Measurements from ENCODE around the gene FHAD1. TPM values are rescaled to one million over a fixed set of nuclear protein-coding genes. Genes with fewer than 3 reads are reported as not detected.

Gene FHAD1
- total and polyA plus RNA-seq, 2 donors (not counting 1 experiment from before 2014, with no cell fraction given): not detected

DNA sequence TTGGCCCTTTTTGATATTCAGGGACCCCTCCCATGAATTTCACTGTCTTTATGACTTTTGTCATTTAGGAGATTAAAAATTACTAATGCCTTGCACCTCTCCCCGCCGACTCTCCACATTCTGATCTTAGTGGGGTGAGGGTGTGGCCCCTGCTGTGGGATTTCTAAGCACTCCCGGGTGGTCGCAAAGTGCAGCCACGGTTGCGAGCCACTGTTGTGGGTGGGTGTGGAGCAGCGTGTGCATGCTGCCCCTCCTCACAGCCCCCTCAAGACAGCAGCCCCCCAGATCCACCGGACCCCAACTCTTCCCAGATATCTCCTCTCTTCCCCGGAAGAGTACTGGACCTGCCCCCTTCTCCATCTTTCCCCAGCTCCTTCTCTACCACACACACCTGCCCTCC is 96.1 kb downstream of the FHAD1 start:
- Histone ChIP-seq H3K27ac (ENCODE audit: low read length in 2 of 2) (no peak overlapping the region), H3K4me2 (replicated peaks; ENCODE audit: low read depth, low read length, poor library complexity, severe bottlenecking) (no peak overlapping the region), H3K79me2 (ENCODE audit: control insufficient read depth, insufficient read depth, low read length) (no peaks in the 10 kb centered on the region), H3K9ac (ENCODE audit: low read length) (no peak overlapping the region), H3K4me3 (ENCODE audit: control extremely low read depth in 1 of 5, extremely low read depth in 1 of 5, insufficient read depth in 1 of 5, low read depth in 2 of 5, low read length in 4 of 5) (no peak overlapping the region), H3K27me3 (replicated peaks in 1 of 4; ENCODE audit: control extremely low read depth in 1 of 4, control insufficient read depth in 3 of 4, insufficient read depth in 4 of 4, low read length in 3 of 4) (peaks cover 0 to 10% (median 3%) of the 10 kb centered on the region in 4 experiments), H3K9me3 (ENCODE audit: control extremely low read depth in 1 of 3, control insufficient read depth in 2 of 3, insufficient read depth in 1 of 3, low read length in 2 of 3) (no peaks in the 10 kb centered on the region), H3K4me1 (ENCODE audit: control insufficient read depth in 2 of 2, insufficient read depth in 2 of 2, low read length in 2 of 2) (peaks cover 5 to 15% of the 10 kb centered on the region in 2 donors), H3K36me3 (replicated peaks in 1 of 2; ENCODE audit: control extremely low read depth in 1 of 2, control insufficient read depth in 1 of 2, extremely low read depth in 1 of 2, insufficient read depth in 2 of 2, low read length in 1 of 2) (no peaks in the 10 kb centered on the region), H4K20me1 (ENCODE audit: control insufficient read depth, insufficient read depth, low read length, poor library complexity, severe bottlenecking) (no peaks in the 10 kb centered on the region), H2AFZ (ENCODE audit: insufficient read depth, low read depth, low read length, poor library complexity, severe bottlenecking) (no peak overlapping the region)
- Mint-ChIP-seq H3K27me3 (peaks cover 52% of the 10 kb centered on the region), H3K27ac (no peak overlapping the region), H3K4me1 (peaks cover 12% of the 10 kb centered on the region), H3K9me3 (ENCODE audit: insufficient read depth) (no peaks in the 10 kb centered on the region), H3K4me3 (no peak overlapping the region)
- POLR2A ChIA-PET: no interaction called here
- 100% methylated on average over 2 of the region's 9 CpGs for WGBS (ENCODE audit: insufficient coverage)
- DNase-seq (no peak), ATAC-seq (ENCODE audit: low read depth) (no peak)
- intact Hi-C loops (cut with micrococcal nuclease): no loop called here
- CTCF ChIA-PET: interaction anchor here (2.6 kb wide), 1 partner anchor 20 kb away, joined by 10 read pairs; no protein-coding TSS in a partner anchor
- TF ChIP-seq, protein P1, sequence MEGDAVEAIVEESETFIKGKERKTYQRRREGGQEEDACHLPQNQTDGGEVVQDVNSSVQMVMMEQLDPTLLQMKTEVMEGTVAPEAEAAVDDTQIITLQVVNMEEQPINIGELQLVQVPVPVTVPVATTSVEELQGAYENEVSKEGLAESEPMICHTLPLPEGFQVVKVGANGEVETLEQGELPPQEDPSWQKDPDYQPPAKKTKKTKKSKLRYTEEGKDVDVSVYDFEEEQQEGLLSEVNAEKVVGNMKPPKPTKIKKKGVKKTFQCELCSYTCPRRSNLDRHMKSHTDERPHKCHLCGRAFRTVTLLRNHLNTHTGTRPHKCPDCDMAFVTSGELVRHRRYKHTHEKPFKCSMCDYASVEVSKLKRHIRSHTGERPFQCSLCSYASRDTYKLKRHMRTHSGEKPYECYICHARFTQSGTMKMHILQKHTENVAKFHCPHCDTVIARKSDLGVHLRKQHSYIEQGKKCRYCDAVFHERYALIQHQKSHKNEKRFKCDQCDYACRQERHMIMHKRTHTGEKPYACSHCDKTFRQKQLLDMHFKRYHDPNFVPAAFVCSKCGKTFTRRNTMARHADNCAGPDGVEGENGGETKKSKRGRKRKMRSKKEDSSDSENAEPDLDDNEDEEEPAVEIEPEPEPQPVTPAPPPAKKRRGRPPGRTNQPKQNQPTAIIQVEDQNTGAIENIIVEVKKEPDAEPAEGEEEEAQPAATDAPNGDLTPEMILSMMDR (IDR thresholded peaks at IDR 0.05): no peak
- no peak for TF ChIP-seq EZH2 (IDR thresholded peaks at IDR 0.05; ENCODE audit: borderline replicate concordance, insufficient read depth, low read depth, low read length, poor library complexity, severe bottlenecking)

DNA sequence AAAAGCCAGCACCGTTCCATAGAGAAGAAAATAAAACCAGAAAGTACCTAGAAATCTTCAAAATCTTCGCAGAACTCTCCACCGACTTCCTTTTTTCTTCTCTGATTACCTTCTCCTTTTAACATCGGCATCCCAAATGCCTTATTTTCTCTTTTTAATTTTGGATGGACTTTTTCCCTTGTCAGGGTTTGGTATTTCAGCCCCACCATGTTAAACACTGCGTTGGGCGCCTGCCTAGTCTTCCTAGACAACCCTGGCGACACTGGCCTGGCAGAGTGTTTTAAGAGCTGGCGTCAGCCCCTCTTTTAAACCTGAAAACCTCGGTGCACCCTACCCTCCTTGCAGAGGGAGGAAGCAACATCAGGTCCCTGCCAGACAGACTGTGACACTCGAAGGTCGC is 96.7 kb downstream of the FHAD1 start:
- intact Hi-C loops (cut with micrococcal nuclease): no loop called here
- no peak overlapping the region for H3K27ac Mint-ChIP-seq

More for the DNA sequence above, 96.7 kb downstream of the FHAD1 start:
- DNase-seq (no peak), ATAC-seq (ENCODE audit: low read depth) (no peak)
- no peak overlapping the region for H3K4me2 ChIP-seq (replicated peaks; ENCODE audit: low read depth, low read length, poor library complexity, severe bottlenecking)
- H3K27ac ChIP-seq (ENCODE audit: low read length in 2 of 2): no peak overlapping the region
- Mint-ChIP-seq H3K27me3 (peaks cover 47% of the 10 kb centered on the region), H3K4me1 (peaks cover 12% of the 10 kb centered on the region), H3K9me3 (ENCODE audit: insufficient read depth) (no peaks in the 10 kb centered on the region), H3K4me3 (no peak overlapping the region)
- H3K27me3 ChIP-seq (replicated peaks in 1 of 4; ENCODE audit: control extremely low read depth in 1 of 4, control insufficient read depth in 3 of 4, insufficient read depth in 4 of 4, low read length in 3 of 4): peaks cover 0 to 10% (median 3%) of the 10 kb centered on the region in 4 experiments
- no peak overlapping the region for H2AFZ ChIP-seq (ENCODE audit: insufficient read depth, low read depth, low read length, poor library complexity, severe bottlenecking)
- TF ChIP-seq EZH2 (IDR thresholded peaks at IDR 0.05; ENCODE audit: borderline replicate concordance, insufficient read depth, low read depth, low read length, poor library complexity, severe bottlenecking): no peak
- TF ChIP-seq, protein P1 (IDR thresholded peaks at IDR 0.05): no peak
- whole genome bisulfite sequencing (ENCODE audit: insufficient coverage): 43% methylated on average over 9 of the region's 11 CpGs
- H3K4me3 ChIP-seq (ENCODE audit: control extremely low read depth in 1 of 5, extremely low read depth in 1 of 5, insufficient read depth in 1 of 5, low read depth in 2 of 5, low read length in 4 of 5): no peak overlapping the region
- ChIA-PET POLR2A (no interaction called here), CTCF (interaction anchor here (2.6 kb wide), 1 partner anchor 20 kb away, joined by 10 read pairs; no protein-coding TSS in a partner anchor)
- no peaks in the 10 kb centered on the region for H3K36me3 ChIP-seq (replicated peaks in 1 of 2; ENCODE audit: control extremely low read depth in 1 of 2, control insufficient read depth in 1 of 2, extremely low read depth in 1 of 2, insufficient read depth in 2 of 2, low read length in 1 of 2)
- H3K9me3 ChIP-seq (ENCODE audit: control extremely low read depth in 1 of 3, control insufficient read depth in 2 of 3, insufficient read depth in 1 of 3, low read length in 2 of 3): no peaks in the 10 kb centered on the region
- no peak overlapping the region for H3K9ac ChIP-seq (ENCODE audit: low read length)
- H4K20me1 ChIP-seq (ENCODE audit: control insufficient read depth, insufficient read depth, low read length, poor library complexity, severe bottlenecking): no peaks in the 10 kb centered on the region
- peaks cover 5 to 15% of the 10 kb centered on the region in 2 donors for H3K4me1 ChIP-seq (ENCODE audit: control insufficient read depth in 2 of 2, insufficient read depth in 2 of 2, low read length in 2 of 2)
- H3K79me2 ChIP-seq (ENCODE audit: control insufficient read depth, insufficient read depth, low read length): no peaks in the 10 kb centered on the region
